SU-DHL-6 (cell line): Measurements from ENCODE around the gene COL23A1.

Source experiments
- H2AFZ ChIP-seq: fragments of 200-600 bp; sonication (generic); 2 replicates; pipeline ENCODE4 v1.6.1; 2014; ENCODE audit warnings: low read depth, mild to moderate bottlenecking, moderate library complexity, mixed read lengths, antibody characterized with exemption, low read length; ENCODE audit not compliant: severe bottlenecking
- H3F3A ChIP-seq: fragments of 200-600 bp; shearing (Covaris generic); 2 replicates; pipeline ENCODE4 v1.6.0; 2016; ENCODE audit warnings: antibody characterized with exemption, mild to moderate bottlenecking; ENCODE audit not compliant: insufficient read depth
- H3K27ac ChIP-seq: fragments of 200-600 bp; sonication (generic); 2 replicates; pipeline ENCODE4 v1.5.1; 2016; ENCODE audit warnings: low read depth, mild to moderate bottlenecking, low read length, moderate library complexity, mixed read lengths
- H3K27me3 ChIP-seq: fragments of 200-600 bp; sonication (generic), shearing (Covaris generic); 2 replicates; pipeline ENCODE4 v1.6.0; 2014; ENCODE audit warnings: mild to moderate bottlenecking, low read length
- H3K36me3 ChIP-seq: fragments of 200-600 bp; sonication (generic); 2 replicates; pipeline ENCODE4 v1.6.1; 2014; ENCODE audit warnings: mild to moderate bottlenecking, low read length, mixed read lengths
- H3K4me2 ChIP-seq: fragments of 300-600, 200-600 bp; shearing (Covaris generic), sonication (generic); 2 replicates; pipeline ENCODE4 v1.6.0; 2014; ENCODE audit warnings: low read length, low read depth, mild to moderate bottlenecking; ENCODE audit not compliant: poor library complexity, severe bottlenecking
- H3K4me3 ChIP-seq: fragments of 200-600 bp; sonication (generic); 2 replicates; pipeline ENCODE4 v1.5.1; 2014; ENCODE audit warnings: antibody characterized with exemption, low read length, mild to moderate bottlenecking, mixed read lengths; ENCODE audit not compliant: insufficient read depth, poor library complexity, severe bottlenecking
- H3K79me2 ChIP-seq: fragments of 200-600 bp; sonication (generic); 2 replicates; pipeline ENCODE4 v1.6.1; 2014; ENCODE audit warnings: mild to moderate bottlenecking, low read length, moderate library complexity; ENCODE audit not compliant: insufficient read depth
- H3K9ac ChIP-seq: fragments of 200-600 bp; sonication (generic); 2 replicates; pipeline ENCODE4 v1.7.0; 2014; ENCODE audit warnings: mild to moderate bottlenecking, low read length
- H3K9me2 ChIP-seq: fragments of 200-600 bp; sonication (generic); replicated peaks from 2 replicates; pipeline ENCODE4 v1.6.1; 2014; ENCODE audit warnings: low read length; ENCODE audit not compliant: insufficient read depth
- H3K9me3 ChIP-seq: fragments of 200-600 bp; sonication (generic); 2 replicates; pipeline ENCODE4 v1.6.1; 2014; ENCODE audit warnings: low read length, mixed read lengths; ENCODE audit not compliant: insufficient read depth
- H4K20me1 ChIP-seq: fragments of 200-600 bp; sonication (generic); 2 replicates; pipeline ENCODE4 v1.6.1; 2014; ENCODE audit warnings: low read depth, mild to moderate bottlenecking, antibody characterized with exemption, low read length, moderate library complexity, mixed read lengths
- CTCF ChIP-seq: fragments of 200-600 bp; sonication (generic); IDR thresholded peaks from one replicate; pipeline ENCODE4 v1.5.1; 2017; ENCODE audit warnings: antibody characterized with exemption, mild to moderate bottlenecking, low read length, moderate library complexity; ENCODE audit not compliant: insufficient read depth, poor library complexity, severe bottlenecking
- EZH2phosphoT487 ChIP-seq: fragments of 200-600 bp; sonication (generic), shearing (Covaris generic); conservative IDR thresholded peaks from 2 replicates; pipeline ENCODE4 v1.6.1; 2018; ENCODE audit warnings: mild to moderate bottlenecking, antibody characterized with exemption, low read length, moderate library complexity, mixed read lengths

Gene COL23A1

GRCh38 chr5:178520851-178521250, 69.3 kb downstream of the COL23A1 start:
- Histone ChIP-seq H3K4me2 (no peak overlapping the region), H3K4me3 (no peak overlapping the region), H3K9me3 (no peaks in the 10 kb centered on the region), H3K9ac (no peak overlapping the region), H3K27ac (no peak overlapping the region), H3K9me2 (no peaks in the 10 kb centered on the region), H3F3A (no peaks in the 10 kb centered on the region), H3K27me3 (no peaks in the 10 kb centered on the region), H2AFZ (no peak overlapping the region), H3K79me2 (no peaks in the 10 kb centered on the region), H4K20me1 (no peaks in the 10 kb centered on the region), H3K36me3 (no peaks in the 10 kb centered on the region)
- no peak for TF ChIP-seq CTCF
- TF ChIP-seq EZH2phosphoT487 = no peak

DNA sequence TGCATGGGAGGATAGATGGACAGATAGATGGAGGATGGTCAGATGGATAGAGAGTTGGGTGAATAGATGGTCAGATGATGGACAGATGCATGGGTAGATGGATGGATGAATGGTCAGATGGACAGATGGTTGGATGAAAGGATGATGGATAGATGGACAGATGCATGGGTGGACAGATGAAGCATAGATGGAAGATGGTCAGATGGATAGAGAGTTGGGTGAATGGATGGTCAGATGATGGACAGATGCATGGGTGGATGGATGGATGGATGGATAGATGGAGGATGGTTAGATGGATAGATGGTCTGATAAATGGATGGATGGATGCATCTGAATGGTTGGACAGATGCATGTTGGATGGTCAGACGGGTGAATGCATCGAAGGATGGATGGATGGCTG, 70.4 kb downstream of the COL23A1 start:
- H3K9me2 ChIP-seq = no peaks in the 10 kb centered on the region
- H3F3A ChIP-seq = no peaks in the 10 kb centered on the region
- H2AFZ ChIP-seq = no peak overlapping the region
- no peak overlapping the region for H3K9ac ChIP-seq
- no peaks in the 10 kb centered on the region for H4K20me1 ChIP-seq
- H3K36me3 ChIP-seq = no peaks in the 10 kb centered on the region
- no peak overlapping the region for H3K4me3 ChIP-seq
- H3K9me3 ChIP-seq = no peaks in the 10 kb centered on the region
- TF ChIP-seq CTCF = no peak
- TF ChIP-seq EZH2phosphoT487 = no peak
- H3K4me2 ChIP-seq = no peak overlapping the region
- H3K27me3 ChIP-seq = no peaks in the 10 kb centered on the region
- no peaks in the 10 kb centered on the region for H3K79me2 ChIP-seq
- no peak overlapping the region for H3K27ac ChIP-seq

GRCh38 chr5:178519155-178519554, 71.0 kb downstream of the COL23A1 start:
- no peak overlapping the region for H2AFZ ChIP-seq
- no peak for TF ChIP-seq EZH2phosphoT487
- no peak for TF ChIP-seq CTCF
- no peak overlapping the region for H3K4me2 ChIP-seq
- no peaks in the 10 kb centered on the region for H3K36me3 ChIP-seq
- H3K4me3 ChIP-seq = no peak overlapping the region
- no peaks in the 10 kb centered on the region for H3K9me2 ChIP-seq
- no peak overlapping the region for H3K27ac ChIP-seq
- no peaks in the 10 kb centered on the region for H3K9me3 ChIP-seq
- no peak overlapping the region for H3K9ac ChIP-seq
- H3K79me2 ChIP-seq = no peaks in the 10 kb centered on the region
- no peaks in the 10 kb centered on the region for H3K27me3 ChIP-seq
- H4K20me1 ChIP-seq = no peaks in the 10 kb centered on the region
- no peaks in the 10 kb centered on the region for H3F3A ChIP-seq
